HTERT RPE-1 (cell line): ENCODE measurements around the gene CTPS1.

ENCODE experiments used
- in situ Hi-C: fragments of 300-500 bp; cut with MboI; formaldehyde crosslinking; loops from 4 replicates; pipeline ENCODE4 v1.14.3; 2020; ENCODE audit warnings: low sequenced_read_pairs

Gene CTPS1

DNA sequence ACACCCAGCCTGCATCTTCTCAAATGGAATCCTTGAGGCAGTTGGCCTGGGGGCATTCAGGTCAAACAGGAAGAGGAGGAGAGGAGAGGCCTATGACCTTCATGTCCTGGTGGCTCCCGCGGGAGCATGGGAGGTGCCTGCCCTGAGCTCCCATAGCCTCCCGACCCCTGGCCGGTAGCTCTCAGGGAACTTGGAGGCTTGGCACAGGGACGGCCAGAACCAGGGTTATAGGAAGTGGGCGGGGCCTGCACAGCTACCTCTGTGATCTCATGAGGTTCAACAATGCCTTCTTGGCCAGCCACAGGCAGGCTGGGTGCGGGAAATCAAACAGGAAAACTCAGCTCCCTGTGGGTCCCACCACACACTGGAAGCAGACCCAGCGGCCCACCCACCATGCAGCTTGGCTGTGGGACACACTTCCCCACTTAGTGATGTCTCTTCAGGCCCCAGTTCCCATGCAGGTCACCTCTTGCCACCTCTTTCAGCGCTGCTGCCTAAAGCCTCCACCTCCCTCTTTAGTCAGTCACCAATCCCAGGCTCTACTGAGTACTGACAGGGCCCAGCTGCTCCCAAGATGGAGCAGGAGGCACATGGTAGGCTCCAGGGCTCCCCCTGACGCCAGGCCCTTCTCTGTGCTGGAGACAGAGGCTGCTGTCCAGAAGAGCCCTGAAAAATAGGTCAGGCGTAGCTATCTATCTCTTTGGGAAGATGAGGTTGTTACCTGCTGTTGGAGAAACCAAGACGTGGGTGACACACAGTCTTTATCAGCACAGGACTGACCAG, 42.2 kb downstream of the CTPS1 start, which contains the start of gene SLFNL1:
TSS of gene SLFNL1 (minus strand) at position 200 of the 783 bp plus-strand sequence. CDS start 1,065 bp downstream, outside the sequence.
- in situ Hi-C loops, result no loop called here

DNA sequence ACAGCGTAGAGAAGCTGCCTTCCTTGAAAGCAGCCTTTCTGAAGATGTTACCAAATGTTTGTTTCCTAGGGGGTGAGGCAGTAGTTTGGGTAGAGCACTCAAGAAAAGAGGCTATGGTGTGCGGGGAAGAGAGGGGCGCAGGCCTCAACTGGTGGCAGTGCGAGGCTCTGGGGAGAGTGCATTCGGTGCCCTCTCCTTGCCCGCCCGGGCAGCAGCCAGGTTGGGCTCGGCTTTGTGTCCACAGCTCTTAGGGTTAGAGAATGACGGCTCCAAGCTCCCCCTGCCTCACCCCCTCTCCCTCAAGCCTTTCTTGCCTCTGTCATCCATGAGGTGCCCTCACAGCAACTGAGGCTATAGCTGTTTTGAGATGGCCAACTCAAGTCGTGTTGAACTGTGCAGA, 42.9 kb downstream of the CTPS1 start:
- in situ Hi-C loops, result no loop called here

DNA sequence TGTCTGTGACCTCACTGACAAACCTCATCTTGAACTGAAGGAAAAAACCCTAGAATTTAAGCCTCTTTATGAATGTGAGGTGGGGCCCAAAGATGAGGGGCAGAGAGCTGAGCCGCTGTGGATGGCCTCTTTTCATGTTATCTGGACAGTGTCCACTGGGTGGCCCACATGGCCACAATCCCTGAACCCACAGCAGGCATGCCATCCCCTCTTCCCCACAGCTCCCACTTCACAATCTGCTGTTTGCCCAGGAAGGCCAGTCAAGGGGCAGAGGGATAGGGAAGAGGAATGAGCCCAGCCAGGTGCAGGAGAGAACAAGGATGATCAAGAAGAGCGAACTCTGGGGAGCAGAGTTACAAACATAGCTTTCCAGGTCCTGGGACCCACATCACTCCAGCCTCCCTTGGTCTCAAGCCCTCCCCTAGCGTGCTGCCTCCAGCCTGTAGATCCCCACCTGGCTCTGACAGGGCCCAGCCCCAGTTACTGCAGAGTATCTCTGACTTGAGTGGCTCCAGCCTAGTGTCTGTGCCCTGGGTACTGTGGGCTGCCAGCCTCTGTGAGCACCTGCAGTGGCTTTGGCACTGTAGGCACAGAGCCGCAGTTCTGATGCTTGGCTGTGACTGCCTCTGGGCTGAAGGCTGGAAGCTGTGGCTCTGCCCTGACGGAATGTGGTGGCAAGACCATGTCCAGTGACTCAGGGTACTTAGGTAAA, 43.9 kb downstream of the CTPS1 start:
- in situ Hi-C loops, result no loop called here

DNA sequence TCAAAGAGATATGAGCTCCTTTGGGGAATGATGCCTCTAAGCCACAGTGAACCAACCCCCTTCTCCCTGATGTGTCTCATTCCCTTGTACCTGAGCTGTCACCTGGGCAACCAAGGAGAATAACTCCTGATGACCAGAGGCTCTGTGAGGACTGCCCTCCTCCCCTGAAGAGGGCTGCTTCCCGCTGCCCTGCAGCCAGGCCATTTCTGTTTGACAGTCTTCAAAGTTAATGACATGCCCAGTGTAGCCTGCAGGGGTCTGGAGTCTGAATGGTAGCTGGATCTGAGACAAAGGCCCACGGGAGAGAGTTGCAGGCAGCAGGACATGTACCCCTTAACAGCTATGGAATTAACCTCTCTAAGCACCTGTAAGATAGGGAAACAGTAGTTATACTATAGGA, 45.5 kb downstream of the CTPS1 start:
- in situ Hi-C loops, result no loop called here

DNA sequence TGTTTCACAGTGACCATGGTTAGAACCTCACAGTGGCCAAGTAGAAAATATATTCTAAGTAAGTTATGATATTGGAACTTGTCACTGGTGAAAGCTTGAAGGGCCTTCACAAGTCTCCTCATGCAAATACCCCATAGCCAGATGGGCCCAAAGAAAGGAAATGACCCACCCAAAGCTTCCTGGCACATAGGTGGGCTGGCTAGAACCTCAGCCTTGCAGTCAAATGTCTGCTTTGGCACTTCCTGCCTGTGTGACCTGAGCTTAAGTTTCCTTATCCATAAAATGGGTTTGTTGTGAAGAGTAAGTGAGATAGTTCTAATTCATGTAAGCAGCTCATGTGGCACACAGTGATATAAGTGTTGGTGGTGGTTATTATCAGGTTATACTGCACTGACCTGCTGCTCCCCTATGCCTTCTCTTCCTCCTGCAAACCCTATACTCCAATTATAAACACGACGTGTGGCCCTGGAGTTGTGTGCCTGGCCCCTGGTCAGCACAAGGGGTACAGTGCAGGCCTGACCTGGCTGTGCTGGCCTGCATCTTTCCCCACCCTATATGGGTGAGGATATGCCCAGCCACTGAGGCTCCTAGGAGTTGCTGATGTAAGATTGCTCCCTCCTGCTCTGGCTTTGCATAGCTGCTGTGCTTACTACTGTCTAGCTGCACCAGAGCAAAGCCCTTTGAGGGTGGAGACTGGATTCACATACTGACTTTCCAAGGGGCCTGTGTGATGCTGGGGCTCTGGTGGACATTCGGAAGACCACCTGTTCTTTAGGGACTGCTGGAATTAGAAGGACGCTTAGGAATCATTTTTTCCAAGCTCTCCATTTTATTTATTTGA, 46.7 kb downstream of the CTPS1 start:
- in situ Hi-C loops, result no loop called here

DNA sequence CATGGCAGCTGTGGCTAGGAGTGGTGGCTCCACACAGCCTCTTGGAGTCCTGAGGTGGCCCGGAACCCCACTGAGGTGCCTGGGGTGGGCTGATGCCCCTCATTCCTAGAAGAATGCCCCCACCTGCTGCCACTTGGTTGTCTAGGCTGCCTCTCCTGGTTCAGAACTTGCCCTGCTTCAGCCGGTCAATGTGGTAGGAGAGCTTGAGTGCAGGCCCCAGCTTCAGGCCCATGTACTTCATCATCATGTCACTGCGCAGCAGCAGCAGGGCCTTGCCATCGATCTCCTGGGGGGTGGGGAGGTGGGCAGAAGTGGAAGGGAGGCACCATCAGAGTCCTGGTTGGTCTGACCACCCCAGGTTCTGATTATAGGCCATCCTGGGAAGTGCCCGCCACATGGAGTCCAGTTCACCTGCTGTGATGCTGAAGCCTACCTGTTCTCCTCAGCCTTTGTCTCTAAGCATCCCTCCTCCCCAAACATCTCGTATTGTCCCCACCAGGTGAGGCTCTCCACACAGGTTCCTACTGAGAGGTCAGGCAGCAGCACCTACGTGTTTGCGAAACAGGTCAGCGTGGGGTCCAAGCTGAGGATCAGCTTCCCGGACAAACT, 48.6 kb downstream of the CTPS1 start:
- in situ Hi-C loops, result no loop called here

DNA sequence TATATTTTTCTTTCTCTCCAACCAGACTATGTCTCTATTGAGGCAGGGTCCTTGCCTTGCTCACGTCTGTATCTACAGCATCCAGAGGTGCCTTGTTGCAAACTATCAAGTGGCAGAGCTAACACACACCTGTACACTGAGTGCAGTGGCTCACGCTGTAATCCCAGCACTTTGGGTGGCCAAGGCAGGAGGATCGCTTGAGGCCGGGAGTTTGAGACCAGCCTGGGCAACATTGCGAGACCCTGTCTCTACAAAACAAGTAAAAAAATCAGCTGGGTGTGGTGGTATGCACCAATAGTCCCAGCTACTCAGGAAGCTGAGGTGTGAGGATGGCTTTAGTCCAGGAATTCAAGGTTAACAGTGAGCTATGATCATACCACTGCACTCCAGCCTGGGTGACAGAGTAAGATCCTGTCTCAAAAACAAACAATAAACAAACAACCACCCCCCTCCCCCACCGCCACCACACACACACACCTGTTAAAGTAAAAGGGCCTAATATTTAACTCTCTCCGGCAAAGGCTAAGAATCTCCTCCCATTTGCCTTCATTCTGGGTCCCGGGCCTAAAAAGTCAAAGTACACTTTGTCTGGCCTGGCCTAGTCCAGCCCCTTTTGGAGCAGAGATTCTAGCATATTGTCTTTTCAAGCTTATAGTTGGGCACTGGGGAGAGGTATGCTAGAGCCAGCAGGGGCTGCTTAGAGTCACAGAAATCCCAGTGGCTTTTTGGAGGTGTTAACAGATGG, 51.5 kb downstream of the CTPS1 start:
- in situ Hi-C loops, result no loop called here

DNA sequence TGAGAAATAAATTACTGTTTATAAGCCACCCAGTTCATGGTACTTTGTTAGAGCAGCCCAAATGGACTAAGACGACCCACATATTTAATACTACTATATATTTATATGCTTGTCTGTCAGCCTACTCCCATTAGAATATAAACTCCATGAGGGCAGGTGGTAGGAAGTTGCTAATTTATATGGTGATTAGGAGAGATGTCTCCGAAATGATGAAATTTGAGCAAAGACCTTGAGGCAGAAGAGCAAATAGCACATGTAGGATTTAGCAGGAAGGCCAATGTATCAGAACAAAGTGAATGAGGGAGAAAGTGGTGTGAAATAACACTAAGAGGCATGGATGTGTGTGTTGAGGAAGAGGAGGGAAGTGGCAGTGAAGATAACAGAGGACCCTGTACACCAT, 52.7 kb downstream of the CTPS1 start:
- in situ Hi-C loops, result no loop called here

DNA sequence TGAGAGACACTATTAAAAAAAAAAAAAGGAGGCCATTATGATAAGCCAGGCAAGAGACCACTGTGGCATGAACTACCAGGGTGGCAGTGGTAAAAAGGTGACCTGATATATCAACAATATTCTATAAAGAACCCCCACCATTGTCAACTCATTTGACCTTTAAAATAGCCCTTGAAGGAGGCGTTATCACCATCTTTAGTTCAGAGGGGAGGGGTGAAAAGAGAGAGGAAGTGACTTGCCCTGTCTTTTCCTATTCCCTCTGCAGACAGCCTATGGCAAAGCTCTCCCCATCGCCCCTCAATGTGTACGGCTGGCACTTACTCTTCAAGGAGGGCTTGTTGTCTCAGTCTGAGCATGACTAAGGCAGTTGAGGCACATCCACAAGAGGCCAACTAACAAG, 53.8 kb downstream of the CTPS1 start:
- in situ Hi-C loops, result no loop called here

DNA sequence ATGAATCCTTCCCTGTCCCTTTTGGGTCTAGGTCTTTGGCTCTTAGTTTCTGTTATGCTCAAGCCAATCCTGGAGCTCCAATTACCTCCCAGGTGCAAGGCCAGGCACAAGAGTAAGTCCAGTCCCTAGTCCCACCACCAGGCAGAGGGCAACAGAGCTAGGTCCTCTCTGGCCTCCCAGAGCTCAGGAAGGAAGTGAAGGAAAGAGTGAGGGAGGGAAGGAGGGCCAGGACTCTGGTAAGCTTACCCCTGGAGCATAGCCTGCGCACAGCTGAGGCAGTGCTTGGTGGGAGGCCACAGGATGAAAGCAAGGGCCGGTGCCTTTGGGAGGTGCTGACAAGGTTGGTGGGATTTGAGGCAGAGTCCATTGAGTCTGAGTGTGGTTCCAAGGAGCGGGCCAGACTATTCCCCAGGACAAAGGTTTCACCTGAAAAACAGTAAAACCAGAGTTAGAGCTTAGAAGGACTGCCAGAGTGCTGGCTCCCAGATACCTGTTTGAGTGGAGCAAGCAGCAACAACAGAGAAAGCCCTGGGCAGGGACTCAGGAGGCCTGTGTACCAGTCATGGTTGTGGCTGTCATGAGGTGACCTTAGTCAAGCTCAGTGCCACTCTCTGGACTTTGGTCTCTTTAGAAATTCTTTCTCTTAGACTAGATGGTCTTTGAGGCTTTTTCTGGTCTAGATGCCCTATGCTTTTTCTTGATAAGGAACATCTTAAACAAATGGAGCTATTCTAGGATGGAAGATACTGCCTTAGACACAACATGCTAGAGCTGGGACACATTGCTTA, 57.8 kb downstream of the CTPS1 start:
- in situ Hi-C loops, result no loop called here

DNA sequence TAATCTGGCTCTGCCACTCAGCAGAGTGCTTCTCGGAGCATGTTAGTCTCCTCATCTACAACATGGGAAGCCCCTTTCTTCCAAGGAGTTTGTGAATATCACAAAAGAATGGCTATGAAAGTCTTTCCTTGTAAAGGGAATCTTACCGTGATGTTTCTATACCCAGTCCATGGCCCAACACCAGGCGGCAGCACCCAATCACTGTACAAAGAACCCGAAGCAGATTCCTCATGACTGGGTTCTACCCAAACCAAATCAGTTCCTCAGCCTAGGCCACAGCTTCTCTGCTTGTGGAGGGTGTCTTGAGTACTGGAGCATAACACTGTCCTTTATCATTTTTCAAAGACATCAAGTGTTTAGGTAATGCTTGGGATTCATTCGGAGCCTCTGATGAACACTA, 58.6 kb downstream of the CTPS1 start:
- in situ Hi-C loops, result no loop called here

DNA sequence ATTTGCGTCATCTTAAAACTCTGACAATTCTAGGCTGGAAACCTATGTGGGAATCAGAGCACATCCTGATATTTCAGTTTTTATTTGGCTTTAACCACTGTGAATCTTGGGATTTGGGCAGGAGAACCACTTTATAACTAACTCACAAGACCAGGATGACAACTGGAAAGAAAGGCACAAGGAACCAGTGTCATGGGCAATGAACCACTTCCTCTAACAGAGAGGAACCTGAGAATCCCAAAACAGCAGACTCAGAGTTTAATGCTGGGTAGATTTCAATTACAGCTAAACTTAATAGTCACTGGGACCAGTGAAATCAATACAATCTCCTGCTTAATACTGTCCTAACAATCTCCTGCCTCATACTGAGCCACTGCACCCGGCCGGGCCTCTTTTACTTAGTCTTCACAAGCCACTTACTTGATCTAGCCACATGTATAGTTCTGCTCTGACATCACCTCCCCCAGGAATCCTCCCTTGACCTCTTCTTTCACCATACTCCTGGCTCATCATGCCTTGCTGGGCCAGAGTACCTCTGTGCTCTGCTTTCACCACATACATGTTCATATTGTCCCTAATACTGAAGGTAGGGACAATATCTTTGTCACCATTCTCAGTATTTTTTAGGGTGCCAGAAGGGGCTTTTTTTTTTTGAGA, 62.2 kb downstream of the CTPS1 start:
- in situ Hi-C loops, result no loop called here

DNA sequence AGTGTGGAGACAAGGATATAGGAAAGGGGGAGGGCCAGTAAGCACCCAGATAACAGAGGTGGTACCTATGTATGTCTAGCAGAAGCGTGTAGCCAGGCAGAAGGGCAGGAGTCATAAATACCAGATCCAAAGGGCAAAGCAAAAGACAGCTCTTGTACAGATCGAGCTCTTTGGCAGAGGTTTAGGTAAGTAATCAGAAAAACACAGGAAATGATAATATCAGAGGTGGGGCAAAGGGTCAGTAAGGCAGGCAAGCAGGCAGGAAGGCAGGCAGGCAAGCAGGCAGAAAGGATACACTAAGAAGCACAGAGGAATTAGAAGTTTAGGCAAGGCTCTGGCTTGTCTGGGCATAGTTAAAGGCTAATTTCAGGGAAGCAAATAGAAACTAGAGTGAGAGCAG, 64.7 kb downstream of the CTPS1 start:
- in situ Hi-C loops, result no loop called here

DNA sequence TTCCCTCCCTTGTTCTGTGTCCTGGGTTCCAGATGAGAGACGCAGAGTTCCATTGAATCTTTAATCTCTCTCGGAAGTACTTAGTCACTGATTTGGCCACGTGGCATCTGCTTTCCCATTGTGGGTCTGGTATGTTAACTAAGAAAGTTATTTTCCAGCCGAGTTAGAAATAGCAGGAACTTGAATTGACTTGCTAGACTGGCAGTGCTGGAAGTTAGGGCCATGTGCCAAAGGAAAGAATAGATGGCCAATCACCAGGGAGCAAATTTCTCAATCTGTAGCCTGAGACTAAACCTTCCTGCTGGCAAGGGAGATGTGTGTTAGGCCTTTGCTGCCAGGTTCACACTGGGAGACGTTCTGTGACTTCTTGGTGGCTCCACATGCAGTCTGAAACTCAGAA, 66.2 kb downstream of the CTPS1 start:
- in situ Hi-C loops, result no loop called here

DNA sequence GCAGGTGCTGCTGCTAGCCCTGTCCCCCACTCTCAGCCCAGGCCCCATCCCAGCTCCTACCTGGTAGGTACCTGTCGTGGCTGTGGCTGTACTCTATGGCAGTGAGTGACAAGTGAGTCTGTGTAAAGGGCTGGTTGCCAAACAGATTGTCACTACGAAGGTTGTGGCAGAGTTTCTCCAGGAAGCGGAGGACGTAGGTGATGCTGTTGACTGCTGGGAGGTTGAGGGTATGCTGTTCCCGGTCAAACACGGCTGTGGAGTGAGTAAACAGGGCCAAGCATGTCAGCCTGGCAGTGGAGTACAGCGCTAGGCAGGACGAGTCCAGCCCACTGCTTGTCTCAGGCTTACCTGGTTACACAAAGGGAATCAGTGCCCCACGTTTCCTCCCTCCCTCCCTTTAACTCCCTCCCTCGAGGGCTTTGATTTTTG, 66.9 kb downstream of the CTPS1 start:
- in situ Hi-C loops, result no loop called here

DNA sequence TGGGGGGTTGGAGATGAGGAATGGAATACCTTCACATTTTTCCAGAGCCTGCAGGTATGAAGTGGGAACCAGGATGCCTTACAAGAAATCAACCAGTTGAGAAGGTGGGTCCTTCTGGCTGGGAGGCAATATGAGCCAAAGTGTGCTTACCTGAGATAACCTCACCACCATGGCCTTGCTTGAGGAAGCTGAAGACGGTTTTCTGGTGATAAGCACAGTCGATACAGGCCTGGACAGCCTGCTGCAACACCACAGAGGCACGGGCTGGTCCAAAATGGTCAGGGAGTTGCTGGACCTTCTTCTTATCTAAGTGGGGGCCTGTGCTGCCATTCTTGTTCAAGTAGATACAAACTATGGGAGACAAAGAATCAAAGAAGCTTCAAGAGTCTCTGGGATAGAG, 69.0 kb downstream of the CTPS1 start:
- in situ Hi-C loops, result no loop called here

DNA sequence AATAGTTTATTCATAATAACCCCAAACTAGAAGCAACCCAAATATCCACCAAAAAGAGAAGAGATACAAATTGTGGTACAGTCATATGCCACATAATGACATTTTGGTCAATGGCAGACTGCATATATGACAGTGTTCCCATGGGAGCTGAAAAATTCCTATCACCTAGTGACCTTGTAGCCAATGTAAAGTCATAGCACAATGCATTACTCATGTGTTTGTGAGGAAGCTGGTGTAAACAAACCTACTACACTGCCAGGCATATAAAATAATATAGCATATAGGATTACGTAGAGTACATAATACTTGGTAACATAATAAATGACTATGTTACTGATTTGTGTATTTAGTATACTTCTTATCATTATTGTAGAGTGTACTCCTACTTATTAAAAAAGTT, 71.5 kb downstream of the CTPS1 start:
- in situ Hi-C loops, result no loop called here

DNA sequence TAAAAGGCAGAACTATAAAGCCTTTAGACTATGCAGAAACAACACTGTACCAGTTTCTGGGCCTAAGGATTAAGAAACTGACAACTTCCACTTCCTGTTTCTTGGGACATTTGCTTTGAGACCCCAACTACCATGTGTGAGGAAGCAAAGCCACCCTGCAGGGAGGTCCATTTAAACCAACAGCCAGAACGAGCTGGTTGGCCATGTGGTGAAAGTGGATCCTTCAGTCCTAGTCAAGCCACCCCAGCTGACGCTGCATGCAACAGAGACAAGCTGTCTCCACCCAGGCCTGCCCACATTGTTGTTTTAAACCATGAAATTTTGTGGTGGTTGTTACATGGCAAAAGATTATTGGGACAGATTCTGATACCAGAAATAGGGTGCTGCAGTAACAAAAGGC, 73.8 kb downstream of the CTPS1 start:
- in situ Hi-C loops, result no loop called here

DNA sequence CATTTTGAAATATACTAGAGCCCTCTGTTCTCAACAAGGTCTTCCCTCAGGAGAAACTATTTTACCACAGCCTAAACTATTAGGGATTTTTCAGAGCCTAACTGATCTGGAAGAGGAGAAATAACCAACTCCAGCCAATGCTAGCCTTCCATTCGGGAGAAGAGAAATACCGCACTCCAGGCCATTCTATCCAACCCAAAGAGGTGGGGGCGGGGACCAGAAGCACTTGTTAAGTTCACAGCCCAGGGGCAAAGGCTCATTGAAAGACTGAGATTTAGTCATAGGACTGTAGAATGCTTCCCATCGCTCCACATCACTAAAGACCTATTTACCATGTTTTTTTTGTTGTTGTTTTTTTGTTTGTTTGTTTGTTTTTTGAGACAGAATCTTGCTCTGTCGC, 77.4 kb downstream of the CTPS1 start:
- in situ Hi-C loops, result no loop called here
